HepG2 (cell line): ENCODE data around the gene TMEM238. TPM values are rescaled to one million over a fixed set of nuclear protein-coding genes. Genes with fewer than 3 reads are reported as not detected.

Experiments used
- ATAD3A ChIP-seq: sonication (generic); formaldehyde crosslinking; IDR thresholded peaks from 2 replicates; pipeline ENCODE4 v1.4.0; 2020; ENCODE audit warnings: missing genetic modification reagents
- FOXC1 ChIP-seq: sonication (generic); formaldehyde crosslinking; IDR thresholded peaks from 2 replicates; pipeline ENCODE4 v1.8.0; 2022; ENCODE audit warnings: mild to moderate bottlenecking, missing genetic modification reagents, borderline replicate concordance
- MBNL3 ChIP-seq: fragments of 250-450 bp; sonication (Bioruptor Pico); conservative IDR thresholded peaks from 2 replicates; pipeline ENCODE4 v1.8.0; 2022; ENCODE audit warnings: mild to moderate bottlenecking, inconsistent platforms
- PCBP1 ChIP-seq: fragments of 200-400 bp; formaldehyde crosslinking; IDR thresholded peaks from 2 replicates; pipeline ENCODE4 v1.6.1; 2017; ENCODE audit warnings: mild to moderate bottlenecking, low read depth, low read length, borderline replicate concordance
- RFX3 ChIP-seq: IDR thresholded peaks from 2 replicates; pipeline ENCODE4 v1.6.1; 2016; ENCODE audit warnings: missing biosample characterization, missing genetic modification reagents
- ZFP36 ChIP-seq: fragments of 150-350 bp; IDR thresholded peaks from 2 replicates; pipeline ENCODE4 v1.6.1; 2018; ENCODE audit warnings: borderline replicate concordance, low read length, low read depth; ENCODE audit not compliant: partially characterized antibody
- ZNF891 ChIP-seq: sonication (generic); formaldehyde crosslinking; IDR thresholded peaks from 2 replicates; pipeline ENCODE4 v1.5.0; 2020; ENCODE audit warnings: mild to moderate bottlenecking, missing genetic modification reagents
- ZSCAN9 ChIP-seq: IDR thresholded peaks from 2 replicates; pipeline ENCODE4 v1.6.1; 2016; ENCODE audit warnings: borderline replicate concordance
- polyA plus RNA-seq, 8 experiments: library from polyadenylated mRNA; depleted of rRNA in 3 of 8; stranded (reverse) in 7 of 8; unstranded in 1 of 8; fragments of >200 nt; fragmentation: Illumina TruSeq in 4 of 8; extraction: Trizol in 4 of 8; gene quantifications; 2 replicates each; pipeline versions ENCODE4 v1.2.1 to v1.2.3, GENCODE V29; 2011 to 2016; ENCODE audit warnings: low read depth in 4 of 8, missing spikeins in 1 of 8, mixed read lengths in 1 of 8; ENCODE audit not compliant: insufficient read depth in 1 of 8
- total RNA-seq, 5 experiments: library from RNA; depleted of rRNA; stranded (reverse); fragments of >200 nt; fragmentation: Illumina TruSeq; extraction: Trizol; gene quantifications; 2 replicates each; pipeline ENCODE4 v1.2.3, GENCODE V29; 2016; ENCODE audit warnings: low read depth in 1 of 5
- TF ChIP-seq, protein P1 (sequence below), 2 experiments: sonication (generic) in 1 of 2; formaldehyde crosslinking in 1 of 2; IDR thresholded peaks; 2 replicates each; pipeline versions ENCODE4 v1.4.0 to v1.6.1; 2018 to 2020; ENCODE audit warnings: missing genetic modification reagents in 2 of 2, borderline replicate concordance in 1 of 2, low read depth in 1 of 2, mild to moderate bottlenecking in 1 of 2, missing biosample characterization in 1 of 2
- TF ChIP-seq, protein P2 (sequence below): IDR thresholded peaks from 2 replicates; pipeline ENCODE4 v1.6.1; 2016; ENCODE audit warnings: low read depth, missing genetic modification reagents, missing compliant biosample characterization
- TF ChIP-seq, protein P3 (sequence below): IDR thresholded peaks from 2 replicates; pipeline ENCODE4 v1.6.1; 2012; ENCODE audit warnings: low read depth, low read length, improper control_type of control experiment
- TF ChIP-seq, protein P4 (sequence below): sonication (generic); formaldehyde crosslinking; IDR thresholded peaks from 2 replicates; pipeline ENCODE4 v1.4.0; 2020; ENCODE audit warnings: missing genetic modification reagents

The TMEM238 gene
- total and polyA plus RNA-seq, 2 of the 13 experiments (the other 11 are each of a cell fraction or from before 2014, with no cell fraction given), result not detected

DNA sequence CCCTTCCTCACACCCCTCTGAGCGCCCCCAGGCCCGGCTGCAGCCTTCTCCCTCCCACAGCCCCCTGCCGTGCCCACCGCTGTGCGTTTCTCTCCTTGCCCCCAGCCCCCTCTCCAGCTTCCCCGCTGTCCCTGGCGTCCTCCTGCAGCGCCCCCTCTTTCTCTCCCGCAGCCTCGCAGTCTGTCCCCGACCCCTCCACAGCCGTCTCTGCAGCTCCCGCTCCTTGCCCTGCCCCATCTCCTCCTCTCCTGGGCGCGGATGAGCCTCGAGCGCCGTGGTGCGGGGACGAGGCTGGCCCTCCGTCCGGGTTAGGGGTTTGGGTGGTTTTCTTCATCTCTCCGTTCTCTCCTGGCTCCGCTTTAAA is 43.3 kb downstream of the TMEM238 start (continued):
- TF ChIP-seq RFX3, result no peak
- TF ChIP-seq ZSCAN9, result no peak
- no peak for TF ChIP-seq MBNL3 (CRISPR knock-in tag)
- TF ChIP-seq, protein P1, sequence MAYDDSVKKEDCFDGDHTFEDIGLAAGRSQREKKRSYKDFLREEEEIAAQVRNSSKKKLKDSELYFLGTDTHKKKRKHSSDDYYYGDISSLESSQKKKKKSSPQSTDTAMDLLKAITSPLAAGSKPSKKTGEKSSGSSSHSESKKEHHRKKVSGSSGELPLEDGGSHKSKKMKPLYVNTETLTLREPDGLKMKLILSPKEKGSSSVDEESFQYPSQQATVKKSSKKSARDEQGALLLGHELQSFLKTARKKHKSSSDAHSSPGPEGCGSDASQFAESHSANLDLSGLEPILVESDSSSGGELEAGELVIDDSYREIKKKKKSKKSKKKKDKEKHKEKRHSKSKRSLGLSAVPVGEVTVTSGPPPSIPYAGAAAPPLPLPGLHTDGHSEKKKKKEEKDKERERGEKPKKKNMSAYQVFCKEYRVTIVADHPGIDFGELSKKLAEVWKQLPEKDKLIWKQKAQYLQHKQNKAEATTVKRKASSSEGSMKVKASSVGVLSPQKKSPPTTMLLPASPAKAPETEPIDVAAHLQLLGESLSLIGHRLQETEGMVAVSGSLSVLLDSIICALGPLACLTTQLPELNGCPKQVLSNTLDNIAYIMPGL (CRISPR knock-in tag; IDR thresholded peaks at IDR 0.05; ENCODE audit: borderline replicate concordance in 1 of 2, low read depth in 1 of 2), result peak in 1 of 2 experiments; percentile 80; a peak in 1 of 4 replicates
- no peak for TF ChIP-seq FOXC1
- TF ChIP-seq ZFP36, result no peak
- TF ChIP-seq ZNF891 (CRISPR knock-in tag), result no peak
- TF ChIP-seq, protein P2, sequence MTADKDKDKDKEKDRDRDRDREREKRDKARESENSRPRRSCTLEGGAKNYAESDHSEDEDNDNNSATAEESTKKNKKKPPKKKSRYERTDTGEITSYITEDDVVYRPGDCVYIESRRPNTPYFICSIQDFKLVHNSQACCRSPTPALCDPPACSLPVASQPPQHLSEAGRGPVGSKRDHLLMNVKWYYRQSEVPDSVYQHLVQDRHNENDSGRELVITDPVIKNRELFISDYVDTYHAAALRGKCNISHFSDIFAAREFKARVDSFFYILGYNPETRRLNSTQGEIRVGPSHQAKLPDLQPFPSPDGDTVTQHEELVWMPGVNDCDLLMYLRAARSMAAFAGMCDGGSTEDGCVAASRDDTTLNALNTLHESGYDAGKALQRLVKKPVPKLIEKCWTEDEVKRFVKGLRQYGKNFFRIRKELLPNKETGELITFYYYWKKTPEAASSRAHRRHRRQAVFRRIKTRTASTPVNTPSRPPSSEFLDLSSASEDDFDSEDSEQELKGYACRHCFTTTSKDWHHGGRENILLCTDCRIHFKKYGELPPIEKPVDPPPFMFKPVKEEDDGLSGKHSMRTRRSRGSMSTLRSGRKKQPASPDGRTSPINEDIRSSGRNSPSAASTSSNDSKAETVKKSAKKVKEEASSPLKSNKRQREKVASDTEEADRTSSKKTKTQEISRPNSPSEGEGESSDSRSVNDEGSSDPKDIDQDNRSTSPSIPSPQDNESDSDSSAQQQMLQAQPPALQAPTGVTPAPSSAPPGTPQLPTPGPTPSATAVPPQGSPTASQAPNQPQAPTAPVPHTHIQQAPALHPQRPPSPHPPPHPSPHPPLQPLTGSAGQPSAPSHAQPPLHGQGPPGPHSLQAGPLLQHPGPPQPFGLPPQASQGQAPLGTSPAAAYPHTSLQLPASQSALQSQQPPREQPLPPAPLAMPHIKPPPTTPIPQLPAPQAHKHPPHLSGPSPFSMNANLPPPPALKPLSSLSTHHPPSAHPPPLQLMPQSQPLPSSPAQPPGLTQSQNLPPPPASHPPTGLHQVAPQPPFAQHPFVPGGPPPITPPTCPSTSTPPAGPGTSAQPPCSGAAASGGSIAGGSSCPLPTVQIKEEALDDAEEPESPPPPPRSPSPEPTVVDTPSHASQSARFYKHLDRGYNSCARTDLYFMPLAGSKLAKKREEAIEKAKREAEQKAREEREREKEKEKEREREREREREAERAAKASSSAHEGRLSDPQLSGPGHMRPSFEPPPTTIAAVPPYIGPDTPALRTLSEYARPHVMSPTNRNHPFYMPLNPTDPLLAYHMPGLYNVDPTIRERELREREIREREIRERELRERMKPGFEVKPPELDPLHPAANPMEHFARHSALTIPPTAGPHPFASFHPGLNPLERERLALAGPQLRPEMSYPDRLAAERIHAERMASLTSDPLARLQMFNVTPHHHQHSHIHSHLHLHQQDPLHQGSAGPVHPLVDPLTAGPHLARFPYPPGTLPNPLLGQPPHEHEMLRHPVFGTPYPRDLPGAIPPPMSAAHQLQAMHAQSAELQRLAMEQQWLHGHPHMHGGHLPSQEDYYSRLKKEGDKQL (CRISPR knock-in tag), result no peak
- TF ChIP-seq, protein P3, sequence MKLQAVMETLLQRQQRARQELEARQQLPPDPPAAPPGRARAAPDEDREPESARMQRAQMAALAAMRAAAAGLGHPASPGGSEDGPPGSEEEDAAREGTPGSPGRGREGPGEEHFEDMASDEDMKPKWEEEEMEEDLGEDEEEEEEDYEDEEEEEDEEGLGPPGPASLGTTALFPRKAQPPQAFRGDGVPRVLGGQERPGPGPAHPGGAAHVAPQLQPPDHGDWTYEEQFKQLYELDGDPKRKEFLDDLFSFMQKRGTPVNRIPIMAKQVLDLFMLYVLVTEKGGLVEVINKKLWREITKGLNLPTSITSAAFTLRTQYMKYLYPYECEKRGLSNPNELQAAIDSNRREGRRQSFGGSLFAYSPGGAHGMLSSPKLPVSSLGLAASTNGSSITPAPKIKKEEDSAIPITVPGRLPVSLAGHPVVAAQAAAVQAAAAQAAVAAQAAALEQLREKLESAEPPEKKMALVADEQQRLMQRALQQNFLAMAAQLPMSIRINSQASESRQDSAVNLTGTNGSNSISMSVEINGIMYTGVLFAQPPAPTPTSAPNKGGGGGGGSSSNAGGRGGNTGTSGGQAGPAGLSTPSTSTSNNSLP, result no peak
- TF ChIP-seq, protein P4, sequence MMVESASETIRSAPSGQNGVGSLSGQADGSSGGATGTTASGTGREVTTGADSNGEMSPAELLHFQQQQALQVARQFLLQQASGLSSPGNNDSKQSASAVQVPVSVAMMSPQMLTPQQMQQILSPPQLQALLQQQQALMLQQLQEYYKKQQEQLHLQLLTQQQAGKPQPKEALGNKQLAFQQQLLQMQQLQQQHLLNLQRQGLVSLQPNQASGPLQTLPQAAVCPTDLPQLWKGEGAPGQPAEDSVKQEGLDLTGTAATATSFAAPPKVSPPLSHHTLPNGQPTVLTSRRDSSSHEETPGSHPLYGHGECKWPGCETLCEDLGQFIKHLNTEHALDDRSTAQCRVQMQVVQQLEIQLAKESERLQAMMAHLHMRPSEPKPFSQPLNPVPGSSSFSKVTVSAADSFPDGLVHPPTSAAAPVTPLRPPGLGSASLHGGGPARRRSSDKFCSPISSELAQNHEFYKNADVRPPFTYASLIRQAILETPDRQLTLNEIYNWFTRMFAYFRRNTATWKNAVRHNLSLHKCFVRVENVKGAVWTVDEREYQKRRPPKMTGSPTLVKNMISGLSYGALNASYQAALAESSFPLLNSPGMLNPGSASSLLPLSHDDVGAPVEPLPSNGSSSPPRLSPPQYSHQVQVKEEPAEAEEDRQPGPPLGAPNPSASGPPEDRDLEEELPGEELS (CRISPR knock-in tag), result no peak
- no peak for TF ChIP-seq PCBP1
- TF ChIP-seq ATAD3A (CRISPR knock-in tag), result no peak
